GM12878 (cell line): Measurements from ENCODE around the gene NLRC5. TPM values are rescaled to one million over a fixed set of nuclear protein-coding genes. Genes with fewer than 3 reads are reported as not detected.

Experiments
- BACH1 ChIP-seq: fragments of 450-650 bp; IDR thresholded peaks from 2 replicates; pipeline ENCODE4 v1.6.1; 2017; ENCODE audit warnings: mild to moderate bottlenecking, borderline replicate concordance
- BCL11A ChIP-seq: IDR thresholded peaks from 2 replicates; pipeline ENCODE4 v1.6.1; 2011; ENCODE audit warnings: low read depth, low read length
- BMI1 ChIP-seq: fragments of 450-650 bp; IDR thresholded peaks from 2 replicates; pipeline ENCODE4 v1.6.1; 2016; ENCODE audit warnings: mild to moderate bottlenecking, moderate library complexity, borderline replicate concordance
- CUX1 ChIP-seq: IDR thresholded peaks from 2 replicates; pipeline ENCODE4 v1.6.1; 2012; ENCODE audit warnings: improper control_type of control experiment, low read depth, low read length; ENCODE audit not compliant: insufficient replicate concordance
- FOS ChIP-seq: IDR thresholded peaks from 3 replicates; pipeline ENCODE4 v1.6.1; 2011; ENCODE audit warnings: borderline replicate concordance; ENCODE audit not compliant: insufficient read length; ENCODE audit errors: extremely low read depth
- IKZF2 ChIP-seq, 2 experiments: fragments of 450-650 bp; IDR thresholded peaks; 2 replicates each; pipeline ENCODE4 v1.6.1; 2017; ENCODE audit warnings: mild to moderate bottlenecking in 2 of 2, moderate library complexity in 2 of 2
- JUNB ChIP-seq: IDR thresholded peaks from 2 replicates; pipeline ENCODE4 v1.6.1; 2016; ENCODE audit warnings: antibody characterized with exemption, mild to moderate bottlenecking
- MAX ChIP-seq: IDR thresholded peaks from 2 replicates; pipeline ENCODE4 v1.6.1; 2012; ENCODE audit warnings: low read depth, low read length, improper control_type of control experiment
- NR2F1 ChIP-seq: fragments of 450-650 bp; conservative IDR thresholded peaks from 2 replicates; pipeline ENCODE4 v1.6.1; 2017; ENCODE audit warnings: mild to moderate bottlenecking
- RFX5 ChIP-seq: IDR thresholded peaks from 2 replicates; pipeline ENCODE4 v1.6.1; 2011; ENCODE audit warnings: low read depth, low read length, improper control_type of control experiment
- TCF7 ChIP-seq: IDR thresholded peaks from 2 replicates; pipeline ENCODE4 v1.6.1; 2014; ENCODE audit warnings: antibody characterized with exemption, borderline replicate concordance
- YY1 ChIP-seq: IDR thresholded peaks from 2 replicates; pipeline ENCODE4 v1.6.1; 2011; ENCODE audit warnings: low read depth, mild to moderate bottlenecking, low read length
- ZBTB4 ChIP-seq: fragments of 450-650 bp; formaldehyde crosslinking; IDR thresholded peaks from 2 replicates; pipeline ENCODE4 v1.4.0; 2022; ENCODE audit warnings: mild to moderate bottlenecking, moderate library complexity
- ZNF622 ChIP-seq: fragments of 450-650 bp; IDR thresholded peaks from 2 replicates; pipeline ENCODE4 v1.6.1; 2017; ENCODE audit warnings: mild to moderate bottlenecking, inconsistent platforms
- ZNF687 ChIP-seq: fragments of 450-650 bp; IDR thresholded peaks from 2 replicates; pipeline ENCODE4 v1.6.1; 2017; ENCODE audit warnings: mild to moderate bottlenecking, moderate library complexity
- ZSCAN29 ChIP-seq: fragments of 450-650 bp; IDR thresholded peaks from 2 replicates; pipeline ENCODE4 v1.6.1; 2017; ENCODE audit warnings: mild to moderate bottlenecking, moderate library complexity
- polyA plus RNA-seq, 11 experiments: library from polyadenylated mRNA; depleted of rRNA in 4 of 11; unstranded in 6 of 11; stranded (reverse) in 5 of 11; fragments of >200 nt; fragmentation: Nextera tagmentation in 4 of 11; fragmentation: Illumina TruSeq in 1 of 11; extraction: Ambion mirVana in 4 of 11; extraction: Trizol in 1 of 11; gene quantifications; 1 replicate in 1 of 11; 2 replicates in 10 of 11; pipeline versions ENCODE4 v1.2.1 to v1.2.3, GENCODE V29; 2011 to 2016; ENCODE audit warnings: inconsistent platforms in 2 of 11, missing spikeins in 2 of 11, low read depth in 1 of 11
- total RNA-seq, 4 experiments: library from RNA; depleted of rRNA in 3 of 4; stranded (reverse); fragments of >200 nt in 3 of 4; fragmentation: Illumina TruSeq in 1 of 4; extraction: Trizol in 1 of 4; gene quantifications; 2 replicates each; pipeline versions ENCODE4 v1.2.1 to v1.2.3, GENCODE V29; 2013 to 2021

Gene NLRC5
- total and polyA plus RNA-seq, 10 of the 15 experiments (the other 5 are each of a cell fraction or from before 2014, with no cell fraction given): 13.1 to 105 (median 57.3) TPM

- TF ChIP-seq CUX1 (peak; percentile 29), BCL11A (peak; percentile 82), ZNF687 (peak; percentile 94), BMI1 (peak; percentile 52), TCF7 (no peak), JUNB (peak; percentile 86), ZBTB4 (0 out of 2 replicates have a peak, but pooled peaks have one; percentile 51), MAX (0 out of 2 replicates have a peak, but pooled peaks have one; percentile 19), IKZF2 (IDR thresholded peaks at IDR 0.05) (peak; percentile 90 to 91), BACH1 (peak; percentile 81), YY1 (no peak), RFX5 (no peak), ZSCAN29 (0 out of 2 replicates have a peak, but pooled peaks have one; percentile 4), FOS (no peak), ZNF622 (no peak), NR2F1 (peak; percentile 52)
Measured at GRCh38 chr16:57042157-57043111, 53.1 kb downstream of the NLRC5 start (continued).
